ENCODE measurements around the gene TEX51.

TEX51 gene

DNA sequence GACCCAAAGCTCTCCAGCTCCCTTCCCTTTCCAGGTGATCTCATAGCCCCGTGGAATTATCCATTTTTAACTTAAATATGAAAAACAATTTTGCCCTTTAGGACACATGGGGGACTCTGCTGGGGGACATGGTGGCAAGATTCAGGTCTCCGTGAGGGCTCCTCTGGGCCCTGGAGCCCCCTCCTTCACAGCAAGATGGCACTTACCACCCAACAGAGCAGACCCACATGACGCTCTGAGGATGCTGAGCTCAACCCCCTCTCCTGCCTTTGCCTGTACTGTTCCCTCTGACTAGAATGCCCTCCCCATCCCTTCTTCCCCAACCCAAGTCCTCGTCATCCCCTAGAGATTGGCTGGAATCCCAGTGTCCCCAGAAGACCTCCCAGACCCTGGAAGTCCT lies 17.2 kb downstream of the TEX51 start:
- no peak for DNase-seq

DNA sequence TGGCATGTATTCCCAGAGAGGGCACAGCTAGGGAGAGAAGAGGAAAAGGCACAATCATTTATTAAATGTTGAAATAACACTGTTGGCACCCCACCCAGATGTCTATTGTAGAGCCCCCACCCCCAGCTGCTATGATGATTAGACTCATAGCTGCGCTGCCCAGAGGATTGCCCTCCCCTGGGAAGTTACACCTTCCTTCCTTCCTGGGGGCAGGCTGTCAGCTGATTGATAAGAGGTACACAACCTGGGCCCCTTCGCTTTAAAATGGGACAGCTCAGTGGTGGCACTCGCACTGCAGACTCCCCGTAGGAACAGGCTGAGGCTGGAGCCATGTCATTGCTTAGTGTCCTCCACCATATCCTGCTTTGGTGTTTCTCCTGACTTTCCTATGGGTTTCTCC lies 18.1 kb downstream of the TEX51 start:
- no peak for DNase-seq

DNA sequence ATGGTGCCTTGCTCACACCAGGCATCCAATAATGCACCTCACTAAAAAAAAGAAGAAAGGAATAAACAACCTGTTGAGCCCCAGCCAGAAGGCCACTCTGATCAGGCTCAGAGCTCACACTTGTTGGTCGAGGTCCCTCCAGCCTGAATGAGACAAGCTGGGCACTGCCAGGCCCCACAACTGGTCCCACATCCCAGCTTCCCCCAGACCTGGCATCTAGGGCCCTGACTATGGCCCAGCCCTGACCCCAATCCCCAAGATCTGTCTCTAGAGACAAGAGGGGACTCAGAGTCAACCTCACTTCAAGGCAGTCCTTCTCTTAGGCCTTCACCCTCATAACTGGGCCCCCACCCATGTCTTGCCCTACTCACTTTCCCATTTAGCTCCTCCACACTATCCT lies 22.4 kb downstream of the TEX51 start:
- DNase-seq: no peak

DNA sequence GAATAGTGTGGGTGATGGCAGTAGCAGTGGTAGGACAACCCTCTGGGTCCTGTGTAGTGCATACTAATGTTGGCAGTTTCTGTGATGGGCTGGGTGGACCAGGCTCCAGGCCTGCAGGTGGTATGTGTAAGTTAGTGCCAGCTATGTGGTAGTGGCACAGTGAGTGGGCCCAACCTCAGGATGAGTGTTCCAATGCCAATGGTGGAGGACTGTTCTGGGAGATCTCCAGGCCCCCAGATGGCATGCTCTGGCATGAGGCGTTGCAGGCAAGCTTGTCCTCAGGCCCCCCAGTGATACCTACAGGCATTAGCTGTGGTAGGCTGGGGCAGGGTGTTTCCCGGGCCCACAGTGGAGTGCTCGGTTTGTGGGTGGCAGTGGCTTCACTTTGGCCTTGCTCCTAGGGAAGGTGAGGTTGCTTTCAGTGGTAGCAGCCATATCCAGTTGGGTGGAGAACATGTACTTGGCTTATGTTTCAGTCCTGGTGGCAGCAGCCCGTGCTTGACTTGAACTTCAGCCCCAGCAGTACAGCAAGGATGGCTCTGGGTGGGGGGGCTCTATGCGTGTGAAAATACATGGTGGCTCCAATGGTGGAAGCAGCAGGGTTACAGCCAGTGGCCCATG lies 32.4 kb downstream of the TEX51 start:
- no peak for DNase-seq

DNA sequence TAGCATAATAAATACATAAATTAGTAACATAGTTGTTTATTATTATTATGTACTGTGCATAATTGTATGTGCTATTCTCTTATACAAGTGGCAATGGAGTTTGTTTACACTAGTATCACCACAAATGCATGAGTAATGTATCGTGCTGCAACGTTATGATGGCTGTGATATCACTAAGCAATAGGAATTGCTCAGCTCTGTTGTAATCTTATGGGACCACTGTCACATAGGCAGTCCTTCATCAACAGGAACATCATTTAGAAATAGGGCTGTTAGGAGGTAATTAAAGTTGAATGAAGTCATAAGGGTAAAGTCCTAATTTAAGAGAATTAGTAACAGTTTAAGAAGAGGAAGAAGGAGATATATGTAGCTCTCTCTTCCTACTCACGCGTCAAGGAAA lies 33.8 kb downstream of the TEX51 start:
- no peak for DNase-seq

DNA sequence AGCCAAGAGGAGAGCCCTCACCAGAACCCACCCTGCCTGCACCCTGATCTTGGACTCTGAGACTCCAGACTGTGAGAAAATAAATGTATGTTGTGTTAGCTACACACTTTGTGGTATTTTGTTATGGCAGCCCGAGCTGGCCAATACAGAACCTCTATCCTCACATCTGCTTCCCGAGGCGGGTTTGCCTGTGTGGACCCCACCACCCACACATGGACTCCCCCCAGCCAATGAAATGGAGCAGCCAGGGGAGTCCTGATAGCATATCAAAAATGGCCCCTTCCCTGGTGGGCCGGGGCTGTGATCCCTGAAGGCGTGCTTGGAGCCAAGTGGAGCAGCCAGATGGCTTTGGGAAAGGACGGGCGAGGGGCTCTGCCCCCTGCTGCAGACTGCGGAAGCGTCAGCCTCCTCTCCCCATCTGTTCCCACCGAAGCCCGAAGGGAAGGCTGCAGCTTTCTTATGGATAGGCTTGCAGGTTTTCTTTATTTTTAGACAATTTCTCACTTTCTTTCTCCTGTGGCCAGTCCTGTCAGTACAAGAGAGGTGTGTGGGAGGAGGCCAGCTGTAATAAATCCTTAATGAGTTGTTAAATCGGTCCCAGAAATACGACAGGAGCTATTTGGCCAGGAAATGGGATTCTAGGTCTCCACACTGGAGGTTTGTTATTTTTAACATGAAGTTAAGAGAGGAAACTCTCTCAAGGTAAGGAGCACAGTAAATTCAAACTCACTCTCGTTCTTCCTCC lies 34.4 kb downstream of the TEX51 start:
- no peak for DNase-seq

DNA sequence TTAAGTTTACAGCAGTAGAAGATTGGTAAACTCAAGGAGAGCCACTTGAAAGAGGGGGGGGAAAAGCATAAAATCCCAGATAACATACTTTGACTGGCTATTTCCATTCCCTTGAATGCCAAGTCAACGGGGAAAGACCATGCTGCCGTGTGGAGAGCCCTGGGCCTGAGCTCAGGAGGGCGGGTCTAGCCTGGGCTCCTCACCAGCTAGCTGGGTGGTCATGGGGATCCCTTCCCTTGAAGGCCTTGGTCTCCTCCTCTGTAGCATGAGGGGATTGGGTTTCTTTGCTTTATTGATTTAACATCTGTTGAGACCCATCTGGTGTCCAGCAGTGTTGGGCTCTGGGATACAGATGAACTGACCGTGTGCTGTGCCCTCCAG lies 35.0 kb downstream of the TEX51 start:
- DNase-seq: no peak

DNA sequence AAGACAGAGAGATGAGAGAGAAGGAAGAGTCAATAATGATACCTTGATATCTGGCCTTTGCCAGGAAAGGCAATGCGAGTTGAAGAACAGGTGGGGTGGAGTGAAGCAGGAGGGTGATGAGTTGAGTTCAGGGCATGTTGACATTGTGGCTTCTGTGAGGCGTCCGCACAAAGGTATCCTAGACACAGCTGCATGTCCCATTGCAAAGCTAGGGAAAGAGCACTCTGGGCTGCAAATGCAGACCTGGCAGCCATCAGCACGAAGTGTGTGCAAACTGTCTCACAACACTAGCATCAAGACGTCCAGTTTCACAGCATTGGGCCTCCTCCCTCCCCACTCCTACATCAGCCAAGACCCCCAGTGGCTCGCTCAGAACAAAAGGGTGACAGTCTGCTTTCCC lies 36.1 kb downstream of the TEX51 start:
- no peak for DNase-seq

DNA sequence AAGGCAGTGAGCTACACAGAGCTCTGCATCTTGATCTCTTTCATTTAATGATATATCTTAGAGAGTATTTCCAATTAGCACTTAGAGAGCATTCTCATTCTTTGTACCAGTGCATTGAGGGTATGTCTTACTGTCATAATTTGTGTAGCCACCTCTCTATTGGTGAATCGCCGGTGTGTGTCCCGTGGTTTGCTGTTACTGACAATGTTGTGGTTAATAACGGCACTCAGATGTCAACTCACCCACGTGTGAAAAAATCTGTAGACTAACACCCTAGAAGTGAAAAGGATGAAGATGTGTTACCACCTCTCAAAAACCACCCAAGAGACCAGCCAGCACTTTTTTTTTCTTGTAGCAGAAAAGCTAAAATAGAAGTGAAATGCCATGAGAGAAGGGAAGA lies 37.1 kb downstream of the TEX51 start:
- no peak for DNase-seq

DNA sequence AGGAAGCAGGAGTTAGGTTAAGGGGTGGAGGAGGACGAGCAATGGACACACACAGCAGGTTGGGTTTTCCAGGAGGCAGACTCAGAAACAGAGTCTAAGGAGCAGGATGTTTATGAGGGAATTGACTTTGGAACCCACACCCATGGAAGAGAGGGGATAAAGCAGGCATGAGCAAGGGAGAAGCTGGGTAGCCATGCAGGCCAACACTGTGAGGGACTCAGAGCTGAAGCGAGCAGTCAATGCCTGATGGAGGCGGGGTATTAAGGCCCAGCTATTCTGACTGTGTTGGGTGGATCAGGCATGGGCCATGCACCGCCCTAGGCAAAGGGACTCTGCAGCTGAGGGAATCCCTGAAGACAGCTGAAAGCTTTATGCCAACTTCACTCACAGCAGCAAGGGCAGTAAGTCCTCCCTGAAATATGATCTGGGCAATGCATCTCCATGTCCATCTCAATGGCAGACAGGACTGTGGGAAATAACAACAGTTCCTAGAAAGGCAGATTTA lies 37.6 kb downstream of the TEX51 start:
- DNase-seq: no peak

DNA sequence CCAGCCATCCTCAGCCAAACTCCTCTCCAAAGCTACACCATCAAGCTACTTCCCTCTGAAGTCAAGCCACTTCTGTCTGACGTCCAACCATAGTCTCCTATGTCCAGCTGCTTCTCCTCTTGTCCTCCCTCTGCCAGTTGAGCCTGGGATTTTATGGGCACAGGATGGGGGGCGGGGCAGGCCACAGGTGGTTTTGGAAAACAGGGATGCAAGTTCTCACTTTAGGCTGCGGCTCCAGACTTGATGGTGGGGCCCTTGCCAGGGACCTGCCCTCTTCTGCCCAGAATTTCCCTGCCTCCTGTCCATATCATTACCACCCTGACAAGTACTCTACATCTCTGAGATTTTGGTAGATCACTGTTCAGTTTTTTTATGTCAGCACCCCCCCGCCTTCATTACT lies 41.6 kb downstream of the TEX51 start:
- no peak for DNase-seq

DNA sequence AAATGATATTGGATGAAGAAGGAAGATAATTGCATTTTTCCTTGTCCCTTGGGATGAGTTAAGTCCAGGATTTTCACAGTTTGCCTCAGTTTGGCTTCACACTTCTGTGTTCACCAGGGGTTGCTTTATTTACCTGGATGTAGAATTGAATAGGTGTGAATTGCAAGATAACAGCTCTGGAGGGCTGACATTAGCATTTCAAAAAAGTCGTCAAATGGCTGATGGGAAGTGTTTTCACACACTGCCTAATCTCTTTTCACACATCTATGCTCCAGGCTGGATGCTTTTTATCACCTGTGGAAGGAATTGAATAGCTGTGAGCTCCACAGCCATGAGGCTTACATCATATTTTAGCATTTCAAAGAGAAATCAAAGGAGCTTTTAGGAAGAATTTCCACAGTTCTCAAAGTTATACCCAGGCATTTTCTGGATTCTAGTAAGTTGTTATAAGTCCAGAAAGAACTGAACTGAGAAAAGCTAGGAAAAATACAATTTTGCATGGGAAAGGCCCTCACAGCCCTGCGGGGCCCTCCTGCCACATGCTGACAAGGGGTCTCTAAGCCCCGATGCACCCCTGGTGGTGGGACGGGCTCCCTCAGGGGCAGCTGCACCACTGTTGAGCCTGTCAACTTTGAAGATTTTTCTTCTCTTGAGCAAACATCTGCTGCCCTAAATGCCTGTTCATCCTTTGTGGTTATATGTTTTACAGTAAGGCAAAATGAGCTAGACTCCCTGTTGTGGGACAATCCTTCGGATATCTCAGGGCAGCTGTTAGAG lies 43.9 kb downstream of the TEX51 start:
- DNase-seq: no peak

DNA sequence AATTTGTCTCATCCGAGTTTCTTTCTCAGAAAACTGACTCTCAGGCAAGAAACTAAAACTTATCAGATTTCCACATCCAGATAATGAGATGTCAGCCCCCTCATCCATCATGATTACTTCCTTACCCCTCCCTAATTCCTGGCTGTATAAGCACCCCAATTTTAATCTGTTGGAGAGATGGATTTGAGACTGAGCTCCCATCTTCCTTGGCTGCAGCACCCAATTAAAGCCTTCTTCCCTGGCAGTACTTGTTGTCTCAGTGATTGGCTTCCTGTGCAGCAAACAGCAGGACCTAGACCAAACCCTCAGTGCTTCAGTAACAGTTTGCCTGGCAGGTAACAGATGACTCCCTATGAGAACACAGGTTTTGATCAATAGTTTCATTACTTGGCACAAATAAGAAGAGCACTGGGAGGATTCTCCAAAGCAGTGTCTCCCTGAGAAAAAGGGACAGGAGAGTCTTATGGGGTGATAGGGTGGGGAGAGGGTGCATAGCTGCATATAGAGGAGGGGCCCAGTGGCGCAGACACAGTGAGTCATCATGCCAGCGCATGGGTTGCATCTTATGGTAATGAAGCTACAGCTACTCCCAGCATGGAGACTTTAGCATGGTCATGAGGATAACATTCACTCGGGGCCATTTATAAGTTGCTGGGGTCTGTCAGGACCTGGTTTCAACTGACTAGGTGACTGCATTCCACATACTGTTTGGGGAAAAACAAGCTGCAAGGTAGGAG lies 45.1 kb downstream of the TEX51 start:
- no peak for DNase-seq

DNA sequence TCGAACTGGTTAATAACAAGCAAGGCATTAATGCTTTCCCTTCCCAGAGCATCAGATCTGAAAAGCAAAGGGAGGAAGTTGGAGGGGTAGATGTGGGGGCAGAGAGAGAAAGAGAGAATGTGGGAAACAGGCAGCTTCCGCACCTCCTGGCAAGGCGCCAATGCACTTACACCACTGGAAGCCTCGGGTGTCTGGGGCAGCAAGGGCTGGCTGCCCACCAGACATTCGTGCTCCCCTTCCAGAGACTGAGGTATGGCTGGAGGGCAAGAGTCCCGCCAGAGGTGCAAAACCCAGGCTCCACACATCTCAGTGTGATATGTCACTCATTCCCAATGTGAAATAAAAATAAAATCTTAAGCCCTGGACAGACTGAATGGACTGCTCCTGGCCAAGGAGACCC lies 46.4 kb downstream of the TEX51 start:
- no peak for DNase-seq

DNA sequence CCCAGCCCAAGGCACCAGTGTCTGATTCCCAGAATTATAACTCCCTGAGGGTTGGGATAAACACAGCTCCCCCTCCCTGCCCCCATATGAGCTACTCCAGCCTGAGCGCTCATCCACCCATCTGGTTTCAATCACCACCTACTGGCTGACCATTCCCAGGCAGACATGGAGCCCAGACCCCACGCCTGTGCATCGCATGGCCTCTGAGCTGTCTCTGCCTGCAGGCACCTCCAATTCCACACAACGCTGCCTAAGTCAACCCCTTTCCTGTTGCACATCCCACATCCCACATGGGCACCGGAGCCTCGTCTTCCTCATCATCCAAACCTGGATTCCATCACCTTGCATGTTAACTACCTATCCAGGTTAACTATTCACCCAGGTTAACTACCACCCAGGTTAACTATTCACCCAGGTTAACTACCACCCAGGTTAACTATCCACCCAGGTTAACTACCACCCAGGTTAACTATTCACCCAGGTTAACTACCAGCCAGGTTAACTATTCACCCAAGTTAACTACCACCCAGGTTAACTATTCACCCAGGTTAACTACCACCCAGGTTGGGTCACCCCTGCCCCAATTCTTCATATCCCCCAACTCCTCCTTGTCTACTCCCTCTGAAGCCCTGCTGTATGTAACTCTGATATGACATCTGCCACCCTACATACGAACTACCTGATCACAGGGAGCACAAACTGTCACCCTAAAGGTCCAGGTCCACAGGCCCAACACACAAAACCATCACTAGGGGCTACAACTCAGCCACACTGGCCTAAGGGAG lies 47.8 kb downstream of the TEX51 start:
- DNase-seq: no peak

DNA sequence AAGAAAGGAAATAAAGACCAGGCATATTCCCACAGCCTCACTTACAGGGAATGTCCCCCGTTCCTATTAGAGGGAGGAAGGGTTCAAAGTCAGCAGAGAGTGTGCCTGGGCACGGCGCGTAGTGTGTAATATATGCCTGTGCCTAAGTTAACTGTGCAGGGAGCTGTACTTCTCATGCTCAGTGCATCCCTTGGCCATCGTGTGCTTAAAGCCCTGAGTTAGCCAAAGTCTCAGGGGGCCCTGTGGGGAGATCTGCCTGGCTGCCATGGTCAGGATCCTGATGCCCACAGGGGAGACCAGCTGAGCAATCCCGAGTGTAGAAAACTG lies 48.4 kb downstream of the TEX51 start:
- DNase-seq: no peak

DNA sequence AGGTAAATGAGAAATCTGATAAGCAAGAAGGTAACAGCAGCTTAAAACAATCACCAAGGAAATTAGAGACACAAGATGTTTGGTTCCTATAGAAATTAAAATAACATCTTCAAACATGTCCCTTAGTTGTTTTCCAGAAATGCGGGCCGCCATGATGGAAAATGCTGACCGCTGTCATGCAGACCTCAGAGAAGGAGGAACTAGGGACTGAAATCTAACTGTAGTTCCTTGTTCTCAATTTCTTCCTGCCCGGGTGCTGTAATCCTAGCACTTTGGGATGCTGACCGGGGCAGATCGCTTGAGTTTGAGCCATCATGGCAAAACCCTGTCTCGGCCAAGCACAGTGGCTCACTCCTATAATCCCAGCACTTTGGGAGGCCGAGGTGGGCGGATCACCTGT lies 51.1 kb downstream of the TEX51 start:
- no peak for DNase-seq

DNA sequence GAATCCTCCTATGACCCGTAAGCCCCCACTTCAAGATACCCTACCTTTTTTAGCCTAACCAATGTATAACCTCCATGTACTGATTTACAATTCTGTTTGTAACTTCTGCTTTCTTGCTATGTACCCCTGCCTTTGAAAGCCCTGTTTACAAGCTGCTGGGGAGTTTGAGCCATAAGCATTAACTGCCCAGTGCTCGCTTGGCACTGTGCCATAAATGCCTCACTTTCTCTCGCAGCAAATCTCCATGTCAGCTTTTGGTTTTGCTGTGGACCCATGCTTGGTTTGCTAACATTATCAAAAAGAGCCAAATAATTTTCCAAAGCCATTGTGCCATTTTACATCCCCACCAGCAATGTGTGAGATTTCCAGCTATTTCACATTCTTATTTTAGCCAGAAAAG lies 51.8 kb downstream of the TEX51 start:
- DNase-seq: no peak

Measured in COR-L47 (cell line).